GM19238 (cell line): ENCODE data around the gene GPR148.
"Not testable (repeated sequence)": the region's sequence is repeated elsewhere in the genome, so short reads cannot be mapped to it uniquely, and the experiment has no call there.

Experiments used
- DNase-seq: peaks from one replicate; pipeline ENCODE4 v3.0.0; 2011; ENCODE audit warnings: low spot score; ENCODE audit not compliant: insufficient read length

Gene GPR148, protein sequence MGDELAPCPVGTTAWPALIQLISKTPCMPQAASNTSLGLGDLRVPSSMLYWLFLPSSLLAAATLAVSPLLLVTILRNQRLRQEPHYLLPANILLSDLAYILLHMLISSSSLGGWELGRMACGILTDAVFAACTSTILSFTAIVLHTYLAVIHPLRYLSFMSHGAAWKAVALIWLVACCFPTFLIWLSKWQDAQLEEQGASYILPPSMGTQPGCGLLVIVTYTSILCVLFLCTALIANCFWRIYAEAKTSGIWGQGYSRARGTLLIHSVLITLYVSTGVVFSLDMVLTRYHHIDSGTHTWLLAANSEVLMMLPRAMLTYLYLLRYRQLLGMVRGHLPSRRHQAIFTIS

DNA sequence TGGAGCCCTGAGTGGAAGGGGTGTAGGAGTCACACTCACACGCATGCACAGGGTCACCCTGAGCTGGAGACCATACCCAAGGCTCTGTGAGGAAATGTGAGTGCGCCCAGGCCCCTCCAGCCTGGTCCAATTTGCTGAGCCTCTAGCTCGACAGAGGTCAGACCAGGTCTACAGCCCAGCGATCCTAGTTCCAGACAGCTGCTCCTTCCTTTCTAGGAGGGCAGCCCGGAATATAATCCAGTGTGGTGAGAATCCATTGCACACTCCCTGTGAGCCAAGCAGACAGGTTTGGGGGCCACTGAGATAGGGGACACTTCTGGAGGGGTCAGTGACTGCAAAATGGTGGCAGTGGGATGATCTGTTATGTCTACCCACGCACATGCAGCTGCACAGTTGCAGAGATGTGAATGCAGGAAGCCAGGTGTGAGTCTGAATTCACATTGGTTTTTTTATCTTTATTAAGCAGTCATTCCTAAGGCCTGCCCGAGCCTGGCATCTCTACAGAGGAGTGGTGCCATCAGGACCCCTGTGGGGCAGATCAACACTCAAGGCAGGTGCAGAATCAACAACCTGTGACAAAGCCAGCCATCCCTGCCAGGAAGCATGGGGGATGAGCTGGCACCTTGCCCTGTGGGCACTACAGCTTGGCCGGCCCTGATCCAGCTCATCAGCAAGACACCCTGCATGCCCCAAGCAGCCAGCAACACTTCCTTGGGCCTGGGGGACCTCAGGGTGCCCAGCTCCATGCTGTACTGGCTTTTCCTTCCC lies at the start of gene GPR148:
GPR148 (plus strand) TSS at position 522 of the 768 bp plus-strand sequence; CDS start at position 604, 82 bp downstream.
- DNase-seq, result no peak

DNA sequence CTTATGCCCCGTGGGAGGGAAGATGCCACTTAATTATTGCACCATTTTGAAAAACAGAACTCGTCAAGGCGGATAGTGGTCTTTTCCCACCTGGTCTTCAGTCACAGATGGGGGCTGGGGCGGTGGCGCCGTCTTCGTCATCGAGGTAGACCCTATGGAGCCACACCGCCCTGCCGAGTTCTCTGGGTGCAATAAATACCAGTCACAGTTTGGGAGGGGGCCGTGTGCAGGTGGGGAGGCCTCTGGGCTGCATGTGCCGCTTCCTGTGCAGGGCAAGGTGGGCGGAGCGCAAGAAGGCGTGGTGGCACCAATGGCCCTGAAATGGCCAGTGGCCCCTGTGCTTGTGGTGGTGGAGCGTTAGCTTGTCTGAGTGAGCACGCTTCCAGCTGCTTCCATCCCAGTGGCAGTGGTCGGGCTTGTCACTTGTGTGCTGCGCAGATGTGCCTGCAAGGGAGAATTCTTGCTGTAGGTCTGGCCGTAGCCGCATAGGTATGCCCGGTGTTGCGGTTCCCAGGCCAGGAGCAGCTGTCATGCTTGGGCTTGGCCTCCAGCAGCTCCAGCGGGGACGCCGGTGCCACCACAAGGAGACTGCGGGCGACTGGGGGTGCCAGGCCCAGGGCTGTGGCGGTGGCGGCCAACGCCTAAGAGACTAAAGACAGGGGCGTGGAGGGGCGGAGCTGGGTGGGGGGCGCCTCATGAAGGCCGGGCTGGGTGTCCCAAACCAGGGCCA lies 36.7 kb upstream of the GPR148 start:
- DNase-seq, result not testable (repeated sequence)

DNA sequence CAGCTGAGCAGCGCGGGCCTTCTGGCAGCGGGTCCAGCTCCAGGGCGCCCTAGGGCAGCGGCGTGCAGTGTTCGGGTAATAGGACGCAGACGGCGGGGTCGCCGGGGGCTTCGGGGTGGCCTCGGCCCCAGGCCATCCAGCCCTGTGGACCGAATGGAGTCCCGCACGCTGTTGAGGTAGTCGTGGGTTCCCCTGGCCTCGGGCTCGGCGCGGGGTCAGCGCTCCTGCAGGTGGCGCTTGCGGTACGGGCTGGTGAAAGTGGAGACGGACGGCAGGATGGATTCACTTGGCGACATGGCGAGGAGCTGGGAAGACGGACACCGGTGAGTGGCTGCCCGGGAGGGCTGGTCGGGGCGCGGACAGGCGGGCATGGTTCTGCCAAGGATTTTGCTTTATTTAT lies 35.4 kb upstream of the GPR148 start:
- not testable (repeated sequence) for DNase-seq

DNA sequence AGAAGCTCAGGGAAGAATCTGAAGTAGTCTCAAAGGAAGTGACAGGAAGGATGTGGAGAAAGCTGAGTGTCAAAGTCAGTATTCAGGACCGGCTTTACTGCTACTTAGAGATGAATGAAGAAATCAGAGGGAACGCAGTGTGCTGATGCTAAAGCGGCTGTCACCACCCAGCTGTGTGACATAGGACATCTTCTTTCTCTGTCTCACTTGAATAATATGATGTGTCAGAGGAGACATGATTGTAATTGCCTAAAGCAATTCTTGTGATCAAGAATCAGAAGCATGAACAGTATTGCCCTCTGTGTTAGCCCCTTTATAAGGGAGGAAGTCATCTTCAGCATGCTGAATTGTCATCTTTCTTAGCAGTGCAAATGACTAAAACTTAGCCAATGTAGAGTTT lies 25.6 kb upstream of the GPR148 start:
- not testable (repeated sequence) for DNase-seq

DNA sequence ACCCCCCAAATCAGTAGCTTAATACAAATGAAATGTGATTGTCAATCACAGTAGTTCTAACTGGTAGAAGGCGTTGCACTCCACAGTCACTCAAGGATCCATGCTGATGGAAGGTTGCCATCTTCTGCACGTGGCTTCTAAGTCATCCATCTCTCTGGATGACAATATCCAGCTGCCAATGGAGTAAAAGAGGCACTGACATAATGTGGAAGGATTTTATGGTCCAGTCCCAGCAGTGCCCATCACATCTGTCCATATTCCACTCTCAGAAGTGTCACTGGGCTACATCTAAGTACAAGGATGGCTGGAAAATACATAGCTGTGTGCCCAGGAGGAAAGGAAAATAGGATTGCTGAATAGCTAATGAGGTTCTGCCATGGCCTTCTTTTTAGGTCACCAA lies 14.1 kb upstream of the GPR148 start:
- not testable (repeated sequence) for DNase-seq

DNA sequence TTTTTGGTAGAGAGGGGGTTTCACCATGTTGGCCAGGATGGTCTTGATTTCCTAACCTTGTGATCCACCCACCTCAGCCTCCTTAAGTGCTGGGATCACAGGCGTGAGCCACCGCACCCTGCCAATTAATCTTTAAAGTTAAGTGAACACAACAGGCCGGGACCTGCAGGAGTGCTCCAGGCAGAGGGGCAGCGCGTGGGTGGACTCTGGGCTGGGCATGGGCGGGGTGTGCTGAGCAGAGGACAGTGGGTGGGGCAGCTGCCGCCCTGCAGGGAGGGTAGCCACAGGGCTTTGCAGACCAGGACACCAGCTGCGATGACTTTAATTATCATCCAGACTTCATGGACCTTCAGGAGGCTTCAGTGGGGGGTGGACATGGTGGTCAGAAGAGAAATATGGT lies 8.8 kb upstream of the GPR148 start:
- DNase-seq, result no peak

DNA sequence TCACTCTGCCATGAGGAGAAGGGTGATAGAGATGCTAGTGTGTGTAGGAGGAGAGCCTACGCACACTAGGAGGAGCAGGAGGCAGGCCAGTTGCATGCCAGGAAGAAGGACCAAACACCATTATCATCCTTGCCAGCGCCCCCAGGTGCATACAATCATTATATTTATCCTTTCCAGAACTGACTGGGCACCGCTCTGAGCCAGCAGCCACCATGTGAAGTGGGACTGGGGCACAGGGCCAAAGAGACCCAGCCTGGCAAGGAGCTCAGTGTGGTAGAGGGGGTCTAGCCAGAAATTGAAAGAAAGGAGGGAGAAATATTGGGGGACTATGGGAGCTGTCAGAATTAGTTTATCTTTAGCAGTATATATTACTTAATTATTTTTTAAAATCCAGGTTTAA lies 8.3 kb upstream of the GPR148 start:
- no peak for DNase-seq

DNA sequence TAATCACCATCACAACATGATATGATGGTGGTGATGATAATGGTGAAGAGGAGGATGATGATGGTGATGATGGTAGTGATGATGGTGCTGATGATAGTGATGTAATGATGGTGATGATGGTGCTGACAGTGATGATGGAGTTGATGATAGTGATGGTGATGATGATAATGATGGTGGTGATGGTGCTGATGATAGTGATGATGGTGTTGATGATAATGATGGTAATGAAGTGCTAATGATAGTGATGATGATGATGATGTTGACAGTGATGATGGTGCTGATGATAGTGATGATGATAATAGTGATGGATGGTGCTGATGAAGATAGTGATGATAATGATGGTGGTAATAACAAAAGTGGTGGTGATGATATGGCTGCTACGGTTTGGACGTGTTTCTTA lies 4.4 kb upstream of the GPR148 start:
- DNase-seq, result no peak

DNA sequence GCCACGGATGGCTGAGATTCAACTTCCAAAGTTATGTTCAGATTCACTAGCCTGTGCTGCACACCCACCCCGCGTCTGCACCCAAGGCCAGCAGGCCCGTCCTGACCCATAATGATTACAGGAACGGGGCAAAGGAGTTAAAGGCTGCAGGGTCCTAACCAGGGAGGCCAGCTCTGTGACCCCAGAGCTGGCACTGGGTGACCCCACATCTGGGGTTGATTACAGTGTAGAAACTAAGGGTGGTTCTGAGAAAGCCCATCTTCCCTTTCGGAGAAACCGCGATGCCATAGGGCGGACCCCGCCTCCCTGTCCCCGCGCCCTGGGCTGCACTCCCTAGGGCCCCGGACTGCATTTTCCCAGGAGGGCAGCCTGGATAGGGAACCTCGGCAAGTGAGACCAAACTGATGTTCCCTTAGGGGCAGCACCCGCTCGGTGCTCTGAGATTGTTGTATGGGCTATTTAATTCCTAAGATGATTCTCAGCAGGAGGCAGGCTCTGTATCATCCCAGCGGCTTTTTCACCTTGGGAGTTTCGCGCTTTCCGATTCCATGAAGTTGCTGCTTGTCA lies 2.2 kb upstream of the GPR148 start:
- DNase-seq, result no peak

DNA sequence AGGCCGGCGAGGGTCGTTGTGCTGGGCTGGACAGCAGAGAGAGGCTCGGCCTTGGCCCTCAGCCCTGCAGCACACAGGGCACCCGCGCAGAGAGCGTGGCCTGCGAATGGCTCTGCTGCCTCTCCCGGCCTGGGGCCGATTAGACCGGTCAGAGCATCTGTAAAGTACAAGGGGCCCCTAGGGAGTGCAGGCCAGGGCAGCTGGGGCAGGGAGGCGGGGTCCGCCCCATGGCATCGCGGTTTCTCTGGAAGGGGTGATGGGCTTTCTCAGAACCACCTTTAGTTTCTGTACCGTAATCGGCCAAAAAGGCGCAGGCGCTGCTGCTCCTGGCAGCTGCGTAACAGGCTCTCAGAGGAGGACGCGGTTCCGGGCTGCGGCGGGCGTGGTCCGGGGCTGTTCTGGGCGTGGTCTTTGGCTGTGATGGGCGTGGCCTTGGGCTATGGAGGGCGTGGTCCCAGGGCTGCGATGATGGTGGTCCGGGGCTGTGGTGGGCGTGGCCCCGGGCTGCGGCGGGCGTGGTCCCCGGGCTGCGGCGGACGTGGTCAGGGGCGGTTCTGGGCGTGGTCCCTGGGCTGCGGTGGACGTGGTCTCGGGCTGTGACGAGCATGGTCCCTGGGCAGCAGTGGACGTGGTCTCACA lies 1.5 kb upstream of the GPR148 start:
- DNase-seq, result no peak

DNA sequence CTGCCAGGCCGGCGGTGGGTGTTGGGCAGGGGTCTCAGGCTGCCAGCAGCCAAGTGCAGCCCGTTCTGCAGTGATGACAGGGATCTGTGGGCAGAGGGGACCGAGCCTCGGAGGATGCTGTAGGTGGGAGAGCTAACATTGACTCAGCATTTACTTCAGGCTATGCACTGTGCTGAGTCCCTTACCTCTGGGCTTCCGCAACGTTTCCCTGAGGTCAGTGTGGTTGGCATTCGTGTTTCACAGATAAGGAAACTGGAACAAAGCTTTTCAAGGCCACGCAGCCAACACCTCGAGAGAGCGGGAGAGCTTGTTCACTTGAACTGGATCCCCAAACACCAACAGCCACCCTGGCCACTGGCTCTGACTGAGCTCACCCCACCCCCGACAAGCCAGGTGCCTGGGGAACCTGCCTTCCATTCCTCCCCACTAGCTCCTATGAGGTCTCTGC lies 839 bp upstream of the GPR148 start:
- no peak for DNase-seq

DNA sequence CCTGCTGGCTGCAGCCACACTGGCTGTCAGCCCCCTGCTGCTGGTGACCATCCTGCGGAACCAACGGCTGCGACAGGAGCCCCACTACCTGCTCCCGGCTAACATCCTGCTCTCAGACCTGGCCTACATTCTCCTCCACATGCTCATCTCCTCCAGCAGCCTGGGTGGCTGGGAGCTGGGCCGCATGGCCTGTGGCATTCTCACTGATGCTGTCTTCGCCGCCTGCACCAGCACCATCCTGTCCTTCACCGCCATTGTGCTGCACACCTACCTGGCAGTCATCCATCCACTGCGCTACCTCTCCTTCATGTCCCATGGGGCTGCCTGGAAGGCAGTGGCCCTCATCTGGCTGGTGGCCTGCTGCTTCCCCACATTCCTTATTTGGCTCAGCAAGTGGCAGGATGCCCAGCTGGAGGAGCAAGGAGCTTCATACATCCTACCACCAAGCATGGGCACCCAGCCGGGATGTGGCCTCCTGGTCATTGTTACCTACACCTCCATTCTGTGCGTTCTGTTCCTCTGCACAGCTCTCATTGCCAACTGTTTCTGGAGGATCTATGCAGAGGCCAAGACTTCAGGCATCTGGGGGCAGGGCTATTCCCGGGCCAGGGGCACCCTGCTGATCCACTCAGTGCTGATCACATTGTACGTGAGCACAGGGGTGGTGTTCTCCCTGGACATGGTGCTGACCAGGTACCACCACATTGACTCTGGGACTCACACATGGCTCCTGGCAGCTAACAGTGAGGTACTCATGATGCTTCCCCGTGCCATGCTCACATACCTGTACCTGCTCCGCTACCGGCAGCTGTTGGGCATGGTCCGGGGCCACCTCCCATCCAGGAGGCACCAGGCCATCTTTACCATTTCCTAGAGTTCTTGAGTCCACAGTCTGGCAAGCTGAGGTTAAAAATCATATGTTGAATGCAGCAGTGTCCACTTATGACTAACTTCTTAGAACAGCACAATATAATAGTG lies 741 bp downstream of the GPR148 start:
- no peak for DNase-seq

DNA sequence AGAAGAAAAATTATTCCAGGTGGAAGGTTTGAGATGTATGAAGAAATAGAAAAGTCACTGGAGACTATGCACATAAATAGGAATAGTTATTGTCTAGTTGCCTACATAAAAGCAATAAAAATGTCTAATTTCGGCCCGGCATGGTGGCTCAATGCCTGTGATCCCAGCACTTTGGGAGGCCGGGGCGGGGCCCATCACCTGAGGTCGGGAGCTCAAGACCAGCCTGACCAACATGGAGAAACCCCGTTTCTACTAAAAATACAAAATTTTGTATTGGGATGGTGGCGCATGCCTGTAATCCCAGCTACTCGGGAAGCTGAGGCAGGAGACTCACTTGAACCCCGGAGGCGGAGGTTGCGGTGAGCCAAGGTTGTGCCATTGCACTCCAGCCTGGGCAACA lies 3.4 kb downstream of the GPR148 start:
- not testable (repeated sequence) for DNase-seq

DNA sequence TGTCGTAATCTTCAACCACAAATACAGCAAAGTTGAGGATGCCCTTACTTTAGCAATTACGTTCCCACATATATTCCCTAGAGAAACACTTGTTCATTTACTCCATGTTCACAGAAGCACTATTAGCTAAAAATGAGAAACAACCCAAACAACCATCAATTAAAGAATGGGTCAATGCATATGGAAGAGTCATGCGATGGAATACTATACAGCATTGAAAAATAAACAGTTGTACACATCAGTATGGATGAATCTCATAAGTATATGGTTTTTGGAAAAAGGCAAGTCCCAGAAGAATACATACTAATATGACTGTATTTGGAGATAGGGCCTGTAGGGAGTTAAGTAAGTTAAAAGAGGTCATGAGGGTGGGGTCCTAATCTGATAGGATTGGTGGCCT lies 6.3 kb downstream of the GPR148 start:
- DNase-seq, result no peak

DNA sequence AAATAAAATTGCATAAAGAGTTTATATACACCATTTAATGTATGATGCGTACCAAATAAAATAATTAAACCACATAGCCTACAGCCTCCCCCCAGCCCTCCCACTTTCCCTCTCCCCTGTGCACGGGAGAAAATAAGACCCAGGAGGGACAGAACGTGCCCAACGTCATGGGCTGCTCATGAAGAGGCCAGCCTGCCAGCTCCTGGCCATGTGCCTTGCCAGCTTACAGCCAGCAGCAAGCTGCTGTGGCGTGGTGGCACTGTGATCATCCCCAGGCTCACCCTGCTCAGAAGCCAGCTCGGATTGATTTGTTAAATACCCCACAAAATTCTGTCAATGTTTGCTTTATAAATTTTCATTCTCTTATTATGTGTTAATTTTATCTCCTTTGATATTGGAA lies 7.6 kb downstream of the GPR148 start:
- DNase-seq, result no peak

DNA sequence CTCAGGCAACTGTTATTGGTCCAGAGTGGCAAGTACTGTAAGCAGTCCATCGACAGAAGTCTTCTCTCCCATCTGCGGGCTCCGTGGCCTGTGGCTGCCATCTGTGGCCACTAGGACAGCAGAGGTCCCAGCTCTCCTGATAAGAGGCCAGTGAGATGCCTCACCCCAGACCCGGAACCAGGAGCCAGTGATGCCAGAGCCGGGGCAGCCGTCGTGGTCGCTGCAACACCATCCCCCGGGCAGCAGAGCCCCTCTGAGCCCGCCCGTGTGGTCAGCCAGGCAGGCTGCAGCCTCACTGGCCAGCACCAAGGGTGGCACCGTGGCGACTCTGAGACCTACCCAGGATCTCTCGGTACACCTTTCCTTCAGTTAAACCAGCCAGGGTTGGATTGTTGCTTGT lies 8.7 kb downstream of the GPR148 start:
- DNase-seq, result no peak

DNA sequence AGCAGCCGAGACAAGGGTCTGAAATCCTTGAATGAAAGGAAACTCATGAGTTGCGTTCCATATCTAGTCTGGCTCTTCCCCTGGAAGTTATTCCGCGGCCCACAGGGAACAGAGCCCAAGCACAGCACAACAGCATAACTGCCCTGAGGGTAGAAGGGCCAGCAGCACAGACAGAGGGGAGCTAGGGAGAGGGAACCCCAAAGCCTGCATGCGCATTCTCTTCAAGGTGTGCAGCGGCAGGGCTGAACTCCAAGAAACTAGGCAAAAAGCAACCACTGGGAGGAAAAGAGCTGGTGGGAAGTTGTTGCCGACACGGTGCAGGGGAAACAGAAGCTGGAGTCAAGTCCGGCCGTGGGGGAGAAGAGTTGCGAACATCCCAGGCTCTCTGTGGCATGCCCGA lies 11.8 kb downstream of the GPR148 start:
- DNase-seq, result no peak

DNA sequence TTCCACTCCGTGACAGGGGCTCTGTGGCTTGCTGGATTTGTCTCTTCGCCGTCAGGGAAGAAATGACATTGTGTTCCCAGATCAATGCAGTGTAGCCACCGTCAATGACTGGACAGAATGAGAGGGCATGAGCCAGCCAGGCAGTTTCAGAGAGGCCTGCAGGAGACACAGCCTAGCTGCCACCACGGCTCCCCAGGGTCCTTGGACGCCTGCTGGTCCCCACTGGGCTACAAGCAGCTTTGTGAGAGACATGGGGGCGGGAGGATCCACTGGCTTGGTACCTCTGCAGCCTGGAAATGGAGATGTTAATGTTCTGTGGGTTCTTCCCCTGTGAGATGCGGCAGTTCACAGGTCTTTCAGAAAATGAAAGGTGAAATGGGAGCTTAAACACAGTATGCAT lies 14.4 kb downstream of the GPR148 start:
- no peak for DNase-seq

DNA sequence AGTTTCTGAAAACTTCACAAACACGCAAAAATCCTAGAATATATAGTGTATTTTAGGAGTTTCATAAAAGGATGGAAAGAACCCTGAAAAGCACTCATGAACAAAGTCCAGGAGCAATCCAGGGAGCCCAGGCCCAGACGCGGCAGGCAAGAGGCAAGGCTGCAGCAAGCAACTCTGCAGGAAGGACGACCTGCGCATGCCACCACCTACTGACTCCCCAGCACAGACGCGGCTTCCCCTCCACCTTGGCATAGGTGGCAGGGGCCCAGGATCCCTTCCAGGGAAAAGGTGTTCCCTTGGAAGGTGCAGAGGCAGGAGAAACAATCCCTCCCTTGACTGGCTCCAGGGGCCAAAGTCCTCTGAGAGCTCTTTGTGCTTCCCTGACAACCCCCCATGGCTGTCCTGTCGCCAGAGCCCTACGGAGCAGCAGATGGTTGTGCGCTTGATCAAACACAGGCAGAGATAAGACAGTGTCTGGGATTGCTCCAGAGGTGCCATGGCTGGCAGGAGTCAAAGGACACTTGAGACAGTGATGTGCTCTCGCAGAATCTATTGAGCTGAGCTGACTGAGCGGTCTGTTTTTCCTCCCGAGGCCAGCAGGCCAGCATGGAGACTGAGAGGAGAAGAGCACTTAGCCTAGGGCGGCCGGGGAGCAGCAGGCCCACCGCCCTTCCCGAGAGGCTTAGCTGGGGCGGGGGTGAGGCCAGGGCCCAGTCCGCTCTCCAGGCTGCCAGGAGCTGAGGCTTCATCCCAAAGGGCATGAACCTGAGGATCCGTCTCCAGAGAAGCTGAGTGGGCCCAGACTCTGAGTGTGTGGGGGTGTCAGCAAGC lies 15.6 kb downstream of the GPR148 start:
- no peak for DNase-seq
